GM18502 (cell line): Measurements from ENCODE around the gene DTYMK.
"Not testable (repeated sequence)": the region's sequence is repeated elsewhere in the genome, so short reads cannot be mapped to it uniquely, and the experiment has no call there.

ENCODE experiments used
- ATAC-seq: cut with Tn5 transposase; IDR thresholded peaks from one replicate; pipeline ENCODE4 v1.9.1; 2021; ENCODE audit warnings: mild to moderate bottlenecking; ENCODE audit not compliant: unreplicated experiment, poor library complexity

Gene DTYMK, protein sequence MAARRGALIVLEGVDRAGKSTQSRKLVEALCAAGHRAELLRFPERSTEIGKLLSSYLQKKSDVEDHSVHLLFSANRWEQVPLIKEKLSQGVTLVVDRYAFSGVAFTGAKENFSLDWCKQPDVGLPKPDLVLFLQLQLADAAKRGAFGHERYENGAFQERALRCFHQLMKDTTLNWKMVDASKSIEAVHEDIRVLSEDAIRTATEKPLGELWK

DNA sequence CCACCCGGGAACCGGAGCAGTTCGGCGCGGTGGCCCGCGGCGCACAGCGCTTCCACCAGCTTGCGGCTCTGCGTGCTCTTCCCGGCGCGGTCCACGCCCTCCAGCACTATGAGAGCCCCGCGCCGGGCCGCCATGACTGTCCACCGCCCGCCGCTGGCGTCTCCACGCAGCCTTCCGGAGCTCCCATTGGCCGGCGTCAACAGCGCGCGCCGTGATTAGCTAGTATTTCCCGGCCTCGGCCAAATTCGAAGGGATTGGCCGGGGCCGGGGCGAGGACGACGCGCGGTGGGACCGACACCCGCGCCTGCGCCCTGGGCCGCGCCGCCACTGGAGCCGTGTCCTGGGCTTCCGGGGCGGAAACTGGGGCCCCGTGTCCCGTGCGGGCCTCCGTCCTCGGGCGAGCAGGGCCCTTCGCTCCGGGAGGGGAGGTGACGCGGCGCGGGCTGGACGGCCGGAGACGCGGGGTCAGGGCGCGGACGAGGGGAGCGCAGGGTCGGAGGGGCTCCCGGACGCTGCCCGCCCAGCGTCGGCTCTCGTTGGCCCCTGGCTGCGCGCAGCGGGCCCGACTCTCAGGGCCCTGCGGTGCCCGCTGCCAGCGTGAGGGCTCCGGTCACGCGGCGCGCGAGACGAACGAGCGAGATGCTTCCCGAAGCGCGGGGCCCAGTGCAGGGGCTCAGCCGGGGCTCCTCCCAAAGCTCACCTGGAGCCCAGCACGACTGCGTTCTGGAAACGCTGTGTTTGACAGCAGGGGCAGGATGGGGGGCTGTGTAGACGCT is at the start of gene DTYMK:
Gene DTYMK (minus strand): TSS at position 166 of the 776 bp plus-strand sequence. CDS start 32 bp downstream, at position 134.
- peak; percentile 94 for ATAC-seq

- no peak for ATAC-seq
Measured at GRCh38 chr2:241736111-241736510, 49.5 kb upstream of the DTYMK start.

DNA sequence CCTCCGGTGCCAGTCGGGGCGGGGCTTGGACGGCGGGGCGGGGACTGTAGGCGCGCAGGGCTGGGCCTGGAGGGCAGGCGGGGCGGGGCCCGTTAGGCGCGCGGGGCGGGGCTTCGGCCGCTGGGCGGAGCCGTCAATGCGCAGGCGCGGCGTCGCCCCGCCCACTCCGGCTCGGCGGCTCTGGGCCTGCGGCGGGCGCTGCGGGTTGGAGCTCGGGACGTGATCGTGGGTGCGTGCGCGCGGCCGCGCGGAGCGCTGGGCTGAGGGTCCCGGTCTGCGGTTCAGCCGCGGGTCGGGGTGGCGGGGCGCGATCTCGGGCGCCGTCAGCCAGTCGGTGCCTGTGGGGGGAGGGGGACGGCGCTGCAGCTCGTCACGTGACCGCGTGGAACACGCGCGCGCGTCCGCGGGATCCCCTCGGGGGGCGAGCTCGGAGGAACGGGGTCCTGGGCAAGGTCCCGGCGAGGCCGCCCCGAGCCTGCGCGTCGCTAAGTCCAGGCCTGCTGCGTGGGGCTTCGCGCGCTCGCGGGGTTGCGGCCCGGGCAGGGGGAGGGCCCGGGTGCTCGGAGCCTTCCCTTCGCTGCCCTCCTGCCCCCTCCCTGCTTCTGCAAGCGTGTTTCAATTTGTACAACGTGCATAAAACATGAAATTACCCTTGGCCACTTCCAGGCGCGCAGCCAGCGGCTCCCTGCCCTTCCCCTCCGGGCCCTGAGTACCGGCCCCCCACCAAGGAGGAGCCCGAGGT is 48.0 kb upstream of the DTYMK start, which contains the start of gene D2HGDH:
Gene D2HGDH (plus strand): TSS at position 164 of the 742 bp plus-strand sequence. CDS start 595 bp downstream, outside the sequence.
- ATAC-seq: peak; percentile 83

GRCh38 chr2:241734208-241734466 is 47.5 kb upstream of the DTYMK start:
- peak; percentile 28 for ATAC-seq

GRCh38 chr2:241733391-241734207 is 47.0 kb upstream of the DTYMK start:
- no peak for ATAC-seq

- not testable (repeated sequence) for ATAC-seq
Measured at GRCh38 chr2:241732513-241733186, 46.0 kb upstream of the DTYMK start.

DNA sequence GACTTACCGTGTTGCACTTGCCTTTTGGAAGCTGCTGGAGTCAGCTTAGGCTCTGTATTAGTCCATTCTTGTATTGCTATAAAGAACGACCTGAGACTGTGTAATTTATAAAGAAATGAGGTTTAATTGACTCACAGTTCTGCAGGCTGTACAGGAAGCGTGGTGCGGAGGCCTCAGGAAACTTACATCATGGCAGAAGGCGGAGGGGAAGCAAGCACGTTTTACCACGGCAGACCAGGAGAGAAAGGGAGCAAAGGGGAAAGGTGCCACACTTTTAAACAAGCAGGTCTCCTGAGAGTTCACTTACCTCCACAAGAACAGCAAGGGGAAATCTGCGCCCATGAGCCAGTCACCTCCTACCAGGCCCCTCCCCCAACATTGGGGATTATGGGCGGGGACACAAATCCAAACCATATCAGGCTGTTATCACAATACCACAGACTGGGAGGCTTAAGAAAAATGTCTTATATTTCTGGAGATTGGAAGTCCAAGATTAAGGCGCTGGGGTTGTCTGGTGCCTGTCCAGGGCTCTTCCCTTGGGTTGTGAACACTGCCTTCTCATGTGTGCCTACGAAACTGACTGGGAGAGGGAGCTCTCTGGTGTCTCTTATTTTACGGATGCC is 44.2 kb upstream of the DTYMK start:
- ATAC-seq: no peak

DNA sequence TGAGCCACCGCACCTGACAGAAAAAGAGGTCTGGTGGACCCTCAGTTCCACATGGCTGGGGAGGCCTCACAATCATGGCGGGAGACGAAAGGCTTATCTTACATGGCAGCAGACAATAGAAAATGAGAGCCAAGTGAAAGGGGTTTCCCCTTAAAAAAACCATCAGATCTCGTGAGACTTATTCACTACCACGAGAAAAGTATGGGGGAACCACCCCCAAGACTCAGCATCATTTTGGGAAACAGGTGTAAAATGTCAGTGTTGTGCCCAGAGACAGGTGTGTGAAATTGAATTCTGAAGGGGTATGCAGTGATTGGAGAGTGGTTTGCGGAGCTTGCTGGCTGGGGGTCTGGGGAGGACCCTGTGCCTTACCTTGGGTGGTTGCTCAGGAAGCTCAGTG is 43.3 kb upstream of the DTYMK start:
- no peak for ATAC-seq

- ATAC-seq: no peak
Measured at GRCh38 chr2:241728627-241729026, 42.0 kb upstream of the DTYMK start.

- no peak for ATAC-seq
Measured at GRCh38 chr2:241728000-241728399, 41.4 kb upstream of the DTYMK start.

GRCh38 chr2:241726459-241726858 is 39.8 kb upstream of the DTYMK start:
- no peak for ATAC-seq

- ATAC-seq: no peak
Measured at GRCh38 chr2:241724975-241725870, 38.6 kb upstream of the DTYMK start.

- ATAC-seq: no peak
Measured at GRCh38 chr2:241724259-241724974, 37.8 kb upstream of the DTYMK start.

DNA sequence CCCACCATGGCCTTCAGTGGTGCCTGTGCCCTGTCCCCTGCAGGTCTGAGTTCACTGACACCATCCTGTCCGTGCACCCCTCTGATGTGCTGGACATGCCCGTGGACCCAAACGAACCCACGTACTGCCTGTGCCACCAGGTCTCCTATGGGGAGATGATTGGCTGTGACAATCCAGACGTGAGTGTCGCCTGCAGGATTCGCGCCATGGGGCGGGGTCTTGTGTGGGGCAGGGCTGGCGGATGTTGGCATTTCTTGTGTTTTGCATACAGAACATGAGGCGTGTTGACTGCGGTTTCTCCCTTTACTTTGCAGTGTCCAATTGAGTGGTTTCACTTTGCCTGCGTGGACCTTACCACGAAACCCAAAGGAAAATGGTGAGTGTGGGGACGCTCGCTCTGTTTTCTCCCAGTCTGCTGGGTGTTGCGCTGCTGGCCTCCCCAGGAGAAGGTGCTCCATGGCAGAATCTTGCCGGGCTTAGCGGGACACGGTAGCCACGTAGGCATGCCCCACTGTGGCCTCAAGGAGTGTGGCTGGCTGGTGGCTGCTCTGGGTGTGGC is 36.4 kb upstream of the DTYMK start:
- ATAC-seq: no peak

GRCh38 chr2:241721852-241722251 is 35.2 kb upstream of the DTYMK start:
- no peak for ATAC-seq

- no peak for ATAC-seq
Measured at GRCh38 chr2:241720560-241720959, 33.9 kb upstream of the DTYMK start.

- no peak for ATAC-seq
Measured at GRCh38 chr2:241720099-241720498, 33.5 kb upstream of the DTYMK start.

- no peak for ATAC-seq
Measured at GRCh38 chr2:241719093-241719492, 32.5 kb upstream of the DTYMK start.
